MM.1S (cell line): ENCODE measurements around the gene GPNMB.

Source experiments
- CTCF ChIP-seq: fragments of 300-600 bp; sonication (generic); IDR thresholded peaks from 2 replicates; pipeline ENCODE4 v1.5.1; 2016; ENCODE audit warnings: antibody characterized with exemption, low read length, mixed read lengths
- EZH2phosphoT487 ChIP-seq: fragments of 300-600 bp; sonication (generic); IDR thresholded peaks from 2 replicates; pipeline ENCODE4 v1.6.1; 2018; ENCODE audit warnings: antibody characterized with exemption, low read length

DNA sequence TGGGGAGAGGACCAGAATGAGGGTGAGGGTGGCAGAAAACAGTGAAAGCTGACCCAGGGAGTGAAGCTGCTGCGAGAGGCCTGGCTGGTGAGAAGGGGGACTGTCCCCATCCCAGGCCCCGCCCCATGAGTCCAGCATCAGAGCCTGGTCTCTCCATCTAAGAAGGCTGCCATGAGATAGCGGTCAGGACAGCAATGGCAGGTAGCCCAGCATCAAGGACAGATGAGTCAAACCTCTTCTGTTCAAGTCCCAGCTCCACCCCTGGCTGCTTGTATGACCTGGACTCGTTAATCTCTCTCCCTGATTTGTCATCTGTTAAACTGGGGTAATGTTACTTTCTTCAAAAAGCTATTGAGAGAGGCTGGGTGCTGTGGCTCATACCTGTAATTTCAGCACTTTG is 22.2 kb downstream of the GPNMB start:
- no peak for TF ChIP-seq EZH2phosphoT487
- TF ChIP-seq CTCF: no peak
